ENCODE measurements around the gene ECT2L.

GRCh38 chr6:138857775-138858174 is 61.9 kb downstream of the ECT2L start:
- TF ChIP-seq, protein P1, sequence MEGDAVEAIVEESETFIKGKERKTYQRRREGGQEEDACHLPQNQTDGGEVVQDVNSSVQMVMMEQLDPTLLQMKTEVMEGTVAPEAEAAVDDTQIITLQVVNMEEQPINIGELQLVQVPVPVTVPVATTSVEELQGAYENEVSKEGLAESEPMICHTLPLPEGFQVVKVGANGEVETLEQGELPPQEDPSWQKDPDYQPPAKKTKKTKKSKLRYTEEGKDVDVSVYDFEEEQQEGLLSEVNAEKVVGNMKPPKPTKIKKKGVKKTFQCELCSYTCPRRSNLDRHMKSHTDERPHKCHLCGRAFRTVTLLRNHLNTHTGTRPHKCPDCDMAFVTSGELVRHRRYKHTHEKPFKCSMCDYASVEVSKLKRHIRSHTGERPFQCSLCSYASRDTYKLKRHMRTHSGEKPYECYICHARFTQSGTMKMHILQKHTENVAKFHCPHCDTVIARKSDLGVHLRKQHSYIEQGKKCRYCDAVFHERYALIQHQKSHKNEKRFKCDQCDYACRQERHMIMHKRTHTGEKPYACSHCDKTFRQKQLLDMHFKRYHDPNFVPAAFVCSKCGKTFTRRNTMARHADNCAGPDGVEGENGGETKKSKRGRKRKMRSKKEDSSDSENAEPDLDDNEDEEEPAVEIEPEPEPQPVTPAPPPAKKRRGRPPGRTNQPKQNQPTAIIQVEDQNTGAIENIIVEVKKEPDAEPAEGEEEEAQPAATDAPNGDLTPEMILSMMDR (IDR thresholded peaks at IDR 0.05; ENCODE audit: low read depth, low read length) = no peak
- no peak for TF ChIP-seq EZH2phosphoT487 (IDR thresholded peaks at IDR 0.05; ENCODE audit: low read depth)

Data from OCI-LY3 (cell line).